Breast epithelium (tissue), 4 donors: ENCODE data around the gene IKBKE. TPM values are rescaled to one million over a fixed set of nuclear protein-coding genes. Genes with fewer than 3 reads are reported as not detected.

Experiments used
- DNase-seq, 2 donors: peaks; one replicate each; pipeline ENCODE4 v3.0.0-alpha.2; 2019; ENCODE audit warnings: low spot score in 2 of 2
- H3K27ac ChIP-seq, 2 donors: fragments of 200-600 bp; sonication (generic) in 1 of 2; one replicate each; pipeline ENCODE4 v1.5.1; 2016 to 2019; ENCODE audit warnings: mild to moderate bottlenecking in 1 of 2
- H3K27me3 ChIP-seq, 2 donors: fragments of 200-600 bp; sonication (generic) in 1 of 2; one replicate each; pipeline versions ENCODE4 v1.5.1 to v1.6.0; 2017 to 2019; ENCODE audit warnings: control low read depth in 1 of 2, mild to moderate bottlenecking in 1 of 2
- H3K36me3 ChIP-seq: fragments of 200-600 bp; one replicate; pipeline ENCODE4 v1.5.1; 2019
- H3K4me1 ChIP-seq, 2 donors: fragments of 200-600 bp; sonication (generic); one replicate each; pipeline ENCODE4 v1.5.1; 2016 to 2019; ENCODE audit warnings: control low read depth in 1 of 2
- H3K4me3 ChIP-seq, 3 donors: fragments of 200-600 bp; sonication (generic); 1 replicate in 2 of 3; 2 replicates in 1 of 3; pipeline ENCODE4 v1.5.1; 2016 to 2019; ENCODE audit warnings: mild to moderate bottlenecking in 3 of 3, moderate library complexity in 2 of 3
- H3K9me3 ChIP-seq, 2 donors: fragments of 200-600 bp; sonication (generic) in 1 of 2; one replicate each; pipeline ENCODE4 v1.5.1; 2016 to 2019; ENCODE audit warnings: control low read depth in 1 of 2
- POLR2A ChIP-seq: fragments of 450-650 bp; IDR thresholded peaks from one replicate; pipeline ENCODE4 v1.6.1; 2016; ENCODE audit warnings: antibody characterized with exemption, mild to moderate bottlenecking, moderate library complexity
- POLR2AphosphoS5 ChIP-seq, 3 donors: sonication (generic); formaldehyde crosslinking; IDR thresholded peaks; one replicate each; pipeline ENCODE4 v1.6.1; 2017; ENCODE audit warnings: antibody characterized with exemption in 3 of 3
- intact Hi-C: fragments of 100-400 bp; cut with DNase I; formaldehyde crosslinking; loops from one replicate; pipeline ENCODE4 v1.15.1; 2023; ENCODE audit warnings: low total_unique reads
- total RNA-seq, 3 donors: library from RNA; depleted of rRNA; stranded (reverse); fragments of >200 nt; gene quantifications; one replicate each; pipeline ENCODE4 v1.1.0, GENCODE V29; 2016
- TF ChIP-seq, protein P1 (sequence below), 3 donors: fragments of 450-650 bp; IDR thresholded peaks; one replicate each; pipeline ENCODE4 v1.5.1; 2016 to 2017; ENCODE audit warnings: antibody characterized with exemption in 3 of 3, mild to moderate bottlenecking in 3 of 3, moderate library complexity in 3 of 3

Gene IKBKE
- total RNA-seq, 3 donors from 2014 or later, result 4.4 to 4.9 (median 4.8) TPM

DNA sequence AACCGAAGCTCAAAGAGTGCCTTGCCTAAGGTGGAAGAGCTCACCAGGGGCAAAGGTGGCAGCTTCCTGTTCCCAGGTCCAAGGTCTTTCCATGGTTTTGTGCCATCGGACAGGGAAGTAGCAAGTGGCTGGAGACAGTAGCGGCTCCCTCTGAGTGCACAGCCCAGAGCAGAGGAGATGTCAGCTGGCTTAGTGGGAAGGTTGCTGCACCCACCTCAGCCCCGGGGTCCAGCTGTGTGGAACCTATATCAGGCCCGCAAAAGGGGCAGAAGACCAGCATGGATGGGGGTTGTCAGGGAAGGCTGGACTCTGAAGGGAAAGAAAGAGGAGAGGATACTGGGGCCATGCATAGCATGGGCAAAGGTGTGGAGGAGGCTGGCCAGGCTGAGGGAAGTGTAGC lies 6.8 kb downstream of the IKBKE start:
- Histone ChIP-seq H3K36me3 (no peaks in the 10 kb centered on the region), H3K27me3 (no peaks in the 10 kb centered on the region), H3K9me3 (no peaks in the 10 kb centered on the region), H3K4me1 (no peaks in the 10 kb centered on the region), H3K27ac (no peak overlapping the region), H3K4me3 (no peak overlapping the region)
- intact Hi-C loops, result no loop called here
- DNase-seq, result no peak
- TF ChIP-seq POLR2AphosphoS5 (IDR thresholded peaks at IDR 0.05) (no peak), POLR2A (no peak)
- TF ChIP-seq, protein P1, sequence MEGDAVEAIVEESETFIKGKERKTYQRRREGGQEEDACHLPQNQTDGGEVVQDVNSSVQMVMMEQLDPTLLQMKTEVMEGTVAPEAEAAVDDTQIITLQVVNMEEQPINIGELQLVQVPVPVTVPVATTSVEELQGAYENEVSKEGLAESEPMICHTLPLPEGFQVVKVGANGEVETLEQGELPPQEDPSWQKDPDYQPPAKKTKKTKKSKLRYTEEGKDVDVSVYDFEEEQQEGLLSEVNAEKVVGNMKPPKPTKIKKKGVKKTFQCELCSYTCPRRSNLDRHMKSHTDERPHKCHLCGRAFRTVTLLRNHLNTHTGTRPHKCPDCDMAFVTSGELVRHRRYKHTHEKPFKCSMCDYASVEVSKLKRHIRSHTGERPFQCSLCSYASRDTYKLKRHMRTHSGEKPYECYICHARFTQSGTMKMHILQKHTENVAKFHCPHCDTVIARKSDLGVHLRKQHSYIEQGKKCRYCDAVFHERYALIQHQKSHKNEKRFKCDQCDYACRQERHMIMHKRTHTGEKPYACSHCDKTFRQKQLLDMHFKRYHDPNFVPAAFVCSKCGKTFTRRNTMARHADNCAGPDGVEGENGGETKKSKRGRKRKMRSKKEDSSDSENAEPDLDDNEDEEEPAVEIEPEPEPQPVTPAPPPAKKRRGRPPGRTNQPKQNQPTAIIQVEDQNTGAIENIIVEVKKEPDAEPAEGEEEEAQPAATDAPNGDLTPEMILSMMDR (IDR thresholded peaks at IDR 0.05), result no peak

DNA sequence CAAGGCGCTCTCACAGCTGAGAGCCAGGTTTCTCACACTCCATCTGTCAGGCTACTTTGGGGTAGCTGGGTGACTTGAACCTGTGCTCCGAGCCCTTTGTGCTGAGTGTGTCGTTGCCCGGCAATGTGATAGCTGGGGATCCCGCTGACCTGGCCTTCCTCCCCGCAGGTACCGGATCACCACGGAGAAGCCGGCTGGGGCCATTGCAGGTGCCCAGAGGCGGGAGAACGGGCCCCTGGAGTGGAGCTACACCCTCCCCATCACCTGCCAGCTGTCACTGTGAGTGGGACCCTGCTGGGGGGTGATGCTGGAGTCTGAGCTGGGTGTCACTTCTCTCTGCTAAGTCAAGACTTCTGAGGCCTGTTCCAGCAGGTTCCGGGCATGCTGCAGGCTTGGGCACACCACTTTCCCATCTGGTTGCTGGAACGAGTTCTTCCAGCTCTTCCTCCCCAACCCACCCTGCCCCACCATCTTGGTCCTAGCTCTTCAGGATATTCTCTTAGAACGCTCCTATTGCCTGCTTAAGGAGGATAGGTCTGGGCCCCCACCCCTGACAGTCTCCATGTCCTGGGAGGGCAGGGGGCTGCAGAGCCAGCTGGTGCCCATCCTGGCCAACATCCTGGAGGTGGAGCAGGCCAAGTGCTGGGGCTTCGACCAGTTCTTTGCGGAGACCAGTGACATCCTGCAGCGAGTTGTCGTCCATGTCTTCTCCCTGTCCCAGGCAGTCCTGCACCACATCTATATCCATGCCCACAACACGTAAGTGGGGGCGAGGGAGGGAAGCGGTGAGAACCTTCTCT lies 7.5 kb downstream of the IKBKE start:
- Histone ChIP-seq H3K9me3 (no peaks in the 10 kb centered on the region), H3K27me3 (no peaks in the 10 kb centered on the region), H3K4me3 (no peak overlapping the region), H3K27ac (no peak overlapping the region), H3K4me1 (no peaks in the 10 kb centered on the region), H3K36me3 (no peaks in the 10 kb centered on the region)
- TF ChIP-seq, protein P1 (IDR thresholded peaks at IDR 0.05), result no peak
- intact Hi-C loops, result no loop called here
- no peak for DNase-seq

DNA sequence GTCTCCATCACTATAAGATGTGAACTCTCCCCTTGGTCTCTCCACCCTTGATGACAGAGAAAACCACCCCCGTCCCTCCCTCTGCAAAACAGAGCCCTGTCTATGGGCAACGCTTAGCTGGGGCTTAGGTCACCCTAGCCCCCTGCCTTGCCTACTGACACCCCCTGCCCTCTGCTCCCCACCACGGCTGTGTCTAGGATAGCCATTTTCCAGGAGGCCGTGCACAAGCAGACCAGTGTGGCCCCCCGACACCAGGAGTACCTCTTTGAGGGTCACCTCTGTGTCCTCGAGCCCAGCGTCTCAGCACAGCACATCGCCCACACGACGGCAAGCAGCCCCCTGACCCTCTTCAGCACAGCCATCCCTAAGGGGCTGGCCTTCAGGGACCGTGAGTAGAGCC lies 8.5 kb downstream of the IKBKE start:
- no peaks in the 10 kb centered on the region for H3K9me3 ChIP-seq
- intact Hi-C loops, result no loop called here
- TF ChIP-seq POLR2AphosphoS5 (IDR thresholded peaks at IDR 0.05) (no peak), POLR2A (no peak)
- TF ChIP-seq, protein P1 (IDR thresholded peaks at IDR 0.05), result no peak
- no peak overlapping the region for H3K4me3 ChIP-seq
- no peaks in the 10 kb centered on the region for H3K4me1 ChIP-seq
- no peak overlapping the region for H3K27ac ChIP-seq
- no peaks in the 10 kb centered on the region for H3K36me3 ChIP-seq
- H3K27me3 ChIP-seq, result no peaks in the 10 kb centered on the region
- DNase-seq, result no peak

DNA sequence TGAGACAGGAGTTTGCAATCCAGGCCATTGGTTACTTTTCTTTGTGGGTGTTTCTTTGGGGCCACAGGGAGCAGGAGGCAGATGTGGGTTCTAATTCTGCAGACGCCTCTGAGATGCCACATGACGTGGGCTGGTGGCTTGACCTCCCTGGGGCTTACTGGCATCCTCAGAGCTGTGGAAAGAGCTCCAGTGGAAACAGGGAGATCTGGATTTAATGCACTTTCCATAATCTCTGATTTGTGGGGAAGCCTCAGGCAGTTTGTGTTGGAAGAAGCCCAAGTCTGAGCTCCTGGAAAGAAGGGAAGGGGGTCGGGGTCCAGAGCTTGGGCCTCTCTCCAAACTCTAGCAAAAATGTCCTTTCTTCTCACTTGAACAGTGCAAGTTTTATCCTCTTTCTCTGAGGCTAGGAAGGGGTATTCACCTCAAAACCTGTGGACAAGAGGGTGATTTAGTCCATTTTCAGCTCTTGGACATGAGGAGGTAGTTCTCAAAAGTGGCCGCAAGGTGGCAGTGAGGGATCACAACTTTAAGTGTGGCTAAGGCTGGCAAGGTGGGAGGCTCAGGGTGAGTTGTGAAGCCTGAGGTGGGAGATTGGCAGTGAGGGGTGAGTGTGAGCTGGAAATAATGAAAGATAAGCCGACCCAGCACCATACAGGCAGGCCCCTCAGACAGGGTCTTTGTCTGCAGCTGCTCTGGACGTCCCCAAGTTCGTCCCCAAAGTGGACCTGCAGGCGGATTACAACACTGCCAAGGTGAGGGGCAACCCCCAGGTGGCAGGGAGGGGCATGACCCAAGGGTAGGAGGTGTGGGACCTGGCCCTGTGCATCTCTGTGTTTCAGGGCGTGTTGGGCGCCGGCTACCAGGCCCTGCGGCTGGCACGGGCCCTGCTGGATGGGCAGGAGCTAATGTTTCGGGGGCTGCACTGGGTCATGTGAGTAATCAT lies 9.2 kb downstream of the IKBKE start:
- H3K4me3 ChIP-seq, result no peak overlapping the region
- TF ChIP-seq POLR2AphosphoS5 (IDR thresholded peaks at IDR 0.05), result no peak
- TF ChIP-seq, protein P1 (IDR thresholded peaks at IDR 0.05), result peak; percentile 71 to 83 (median 76)
- peak in 1 of 2 donors; percentile 66 for DNase-seq
- no peaks in the 10 kb centered on the region for H3K9me3 ChIP-seq
- H3K4me1 ChIP-seq, result no peaks in the 10 kb centered on the region
- H3K27me3 ChIP-seq, result no peaks in the 10 kb centered on the region
- no peak overlapping the region for H3K27ac ChIP-seq
- H3K36me3 ChIP-seq, result no peaks in the 10 kb centered on the region
- intact Hi-C loops, result no loop called here

DNA sequence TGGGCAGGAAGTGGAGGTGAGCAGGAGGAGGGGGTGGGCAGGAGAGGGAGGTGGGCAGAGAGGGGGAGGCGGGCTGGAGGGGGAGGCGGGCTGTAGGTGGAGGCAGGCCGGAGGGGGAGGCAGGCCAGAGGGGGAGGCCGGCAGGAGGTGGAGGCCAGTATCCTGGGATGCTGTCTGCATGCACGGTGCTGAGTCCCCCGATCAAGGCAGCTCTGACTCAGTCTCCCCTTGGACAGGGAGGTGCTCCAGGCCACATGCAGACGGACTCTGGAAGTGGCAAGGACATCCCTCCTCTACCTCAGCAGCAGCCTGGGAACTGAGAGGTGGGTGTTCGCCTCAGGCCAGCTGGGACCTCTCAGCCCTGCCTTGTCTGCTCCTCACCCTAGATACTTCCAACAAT lies 9.9 kb downstream of the IKBKE start:
- no peak overlapping the region for H3K4me3 ChIP-seq
- TF ChIP-seq, protein P1 (IDR thresholded peaks at IDR 0.05), result no peak
- TF ChIP-seq POLR2A (no peak), POLR2AphosphoS5 (IDR thresholded peaks at IDR 0.05) (no peak)
- H3K27ac ChIP-seq, result no peak overlapping the region
- intact Hi-C loops, result no loop called here
- H3K27me3 ChIP-seq, result no peaks in the 10 kb centered on the region
- DNase-seq, result no peak
- no peaks in the 10 kb centered on the region for H3K9me3 ChIP-seq
- no peaks in the 10 kb centered on the region for H3K36me3 ChIP-seq
- no peaks in the 10 kb centered on the region for H3K4me1 ChIP-seq
